Measurements from ENCODE around the gene KIRREL3.

GRCh38 chr11:126400019-126400418, 600.6 kb downstream of the KIRREL3 start:
- TF ChIP-seq FOXM1 (IDR thresholded peaks at IDR 0.05; ENCODE audit: low read depth) (no peak), MAX (IDR thresholded peaks at IDR 0.05; ENCODE audit: low read depth) (no peak), ELF1 (IDR thresholded peaks at IDR 0.05) (no peak)

All from SK-N-SH (cell line).